ENCODE results near the gene OR52K1.

The OR52K1 gene

DNA sequence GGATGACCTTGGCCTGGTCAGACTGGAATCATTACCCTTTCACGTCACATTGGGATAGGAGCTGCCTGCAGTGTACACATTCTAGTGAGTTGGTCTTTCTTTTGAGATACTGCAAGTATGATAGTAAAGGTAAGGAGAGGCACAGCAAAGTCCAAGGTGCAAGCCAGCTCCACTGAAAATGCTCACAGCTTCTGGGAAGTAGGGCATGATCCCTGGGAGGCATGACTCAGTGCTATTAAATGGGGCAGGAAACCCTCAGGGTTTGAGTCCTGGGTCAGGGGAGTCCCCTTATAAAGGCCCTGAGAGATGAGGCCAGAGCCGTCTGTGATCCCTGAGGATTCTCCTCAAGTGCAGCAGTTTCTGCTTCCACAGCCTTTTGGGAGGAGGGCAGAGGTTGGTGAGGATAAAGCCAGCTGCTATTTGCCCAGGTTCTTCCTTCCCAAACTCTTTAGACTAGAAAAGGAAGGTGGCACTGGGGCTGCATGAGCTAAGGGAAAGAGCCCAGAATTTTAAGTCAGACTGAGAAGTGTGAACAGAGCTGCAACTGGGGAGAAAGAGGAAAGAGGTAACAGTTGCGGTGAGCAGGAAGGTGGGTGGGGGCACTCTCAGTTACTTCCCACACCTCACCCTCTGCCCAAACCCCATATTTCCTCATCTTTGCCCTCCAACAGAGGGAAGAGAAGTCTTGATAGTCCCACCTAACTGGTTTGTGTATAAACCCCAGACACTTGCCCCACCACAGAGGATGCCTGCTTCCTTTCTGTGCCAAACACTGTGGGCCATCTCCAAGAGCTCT lies 14.4 kb upstream of the OR52K1 start:
- H3K79me2 ChIP-seq (ENCODE audit: insufficient read depth, low read length), result no peaks in the 10 kb centered on the region
- H3K4me2 ChIP-seq (ENCODE audit: low read depth, low read length, poor library complexity, severe bottlenecking), result no peak overlapping the region
- TF ChIP-seq, protein P1, sequence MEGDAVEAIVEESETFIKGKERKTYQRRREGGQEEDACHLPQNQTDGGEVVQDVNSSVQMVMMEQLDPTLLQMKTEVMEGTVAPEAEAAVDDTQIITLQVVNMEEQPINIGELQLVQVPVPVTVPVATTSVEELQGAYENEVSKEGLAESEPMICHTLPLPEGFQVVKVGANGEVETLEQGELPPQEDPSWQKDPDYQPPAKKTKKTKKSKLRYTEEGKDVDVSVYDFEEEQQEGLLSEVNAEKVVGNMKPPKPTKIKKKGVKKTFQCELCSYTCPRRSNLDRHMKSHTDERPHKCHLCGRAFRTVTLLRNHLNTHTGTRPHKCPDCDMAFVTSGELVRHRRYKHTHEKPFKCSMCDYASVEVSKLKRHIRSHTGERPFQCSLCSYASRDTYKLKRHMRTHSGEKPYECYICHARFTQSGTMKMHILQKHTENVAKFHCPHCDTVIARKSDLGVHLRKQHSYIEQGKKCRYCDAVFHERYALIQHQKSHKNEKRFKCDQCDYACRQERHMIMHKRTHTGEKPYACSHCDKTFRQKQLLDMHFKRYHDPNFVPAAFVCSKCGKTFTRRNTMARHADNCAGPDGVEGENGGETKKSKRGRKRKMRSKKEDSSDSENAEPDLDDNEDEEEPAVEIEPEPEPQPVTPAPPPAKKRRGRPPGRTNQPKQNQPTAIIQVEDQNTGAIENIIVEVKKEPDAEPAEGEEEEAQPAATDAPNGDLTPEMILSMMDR (IDR thresholded peaks at IDR 0.05; ENCODE audit: insufficient read depth, low read length, poor library complexity, severe bottlenecking), result no peak
- TF ChIP-seq EZH2phosphoT487 (conservative IDR thresholded peaks at IDR 0.05; ENCODE audit: low read length), result no peak
- H4K20me1 ChIP-seq (ENCODE audit: low read depth, low read length), result no peaks in the 10 kb centered on the region
- no peaks in the 10 kb centered on the region for H3K36me3 ChIP-seq (ENCODE audit: low read length)
- no peak overlapping the region for H3K4me3 ChIP-seq (ENCODE audit: insufficient read depth, low read length, poor library complexity, severe bottlenecking)
- H3K9me2 ChIP-seq (replicated peaks; ENCODE audit: insufficient read depth, low read length), result no peaks in the 10 kb centered on the region
- H3K27ac ChIP-seq (ENCODE audit: low read depth, low read length), result no peak overlapping the region
- no peaks in the 10 kb centered on the region for H3F3A ChIP-seq (ENCODE audit: insufficient read depth)
- H3K9ac ChIP-seq (ENCODE audit: low read length), result no peak overlapping the region
- H2AFZ ChIP-seq (ENCODE audit: low read depth, low read length, severe bottlenecking), result no peak overlapping the region
- no peaks in the 10 kb centered on the region for H3K27me3 ChIP-seq (ENCODE audit: low read length)
- no peaks in the 10 kb centered on the region for H3K9me3 ChIP-seq (ENCODE audit: insufficient read depth, low read length)

DNA sequence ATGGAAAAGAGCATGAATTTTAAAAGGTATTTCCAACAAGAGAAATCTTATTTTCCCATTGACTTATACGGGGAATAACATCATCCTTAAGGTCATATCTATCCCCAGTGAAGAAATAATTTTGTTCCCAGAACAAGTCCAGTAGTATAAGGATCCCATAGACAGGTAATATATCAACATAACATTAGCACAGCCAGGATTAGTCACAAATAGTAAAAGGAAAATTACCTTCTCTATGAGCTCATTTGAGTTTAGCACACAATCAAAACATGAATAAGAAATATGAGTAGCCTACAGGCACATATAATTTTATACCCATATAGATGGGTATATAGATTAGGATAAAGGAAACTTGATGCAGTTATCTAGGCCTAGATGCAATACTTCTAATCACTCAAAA lies 2.8 kb upstream of the OR52K1 start:
- no peaks in the 10 kb centered on the region for H3K9me2 ChIP-seq (replicated peaks; ENCODE audit: insufficient read depth, low read length)
- no peaks in the 10 kb centered on the region for H3F3A ChIP-seq (ENCODE audit: insufficient read depth)

GRCh38 chr11:4480577-4481239 lies 1.7 kb upstream of the OR52K1 start:
- Histone ChIP-seq H4K20me1 (ENCODE audit: low read depth, low read length) (no peaks in the 10 kb centered on the region), H3K36me3 (ENCODE audit: low read length) (no peaks in the 10 kb centered on the region), H3F3A (ENCODE audit: insufficient read depth) (no peaks in the 10 kb centered on the region), H3K4me2 (ENCODE audit: low read depth, low read length, poor library complexity, severe bottlenecking) (no peak overlapping the region), H2AFZ (ENCODE audit: low read depth, low read length, severe bottlenecking) (no peak overlapping the region), H3K79me2 (ENCODE audit: insufficient read depth, low read length) (no peaks in the 10 kb centered on the region), H3K9me2 (replicated peaks; ENCODE audit: insufficient read depth, low read length) (no peaks in the 10 kb centered on the region), H3K27me3 (ENCODE audit: low read length) (no peaks in the 10 kb centered on the region), H3K9ac (ENCODE audit: low read length) (no peak overlapping the region), H3K9me3 (ENCODE audit: insufficient read depth, low read length) (no peaks in the 10 kb centered on the region), H3K4me3 (ENCODE audit: insufficient read depth, low read length, poor library complexity, severe bottlenecking) (no peak overlapping the region), H3K27ac (ENCODE audit: low read depth, low read length) (no peak overlapping the region)
- TF ChIP-seq, protein P1 (IDR thresholded peaks at IDR 0.05; ENCODE audit: insufficient read depth, low read length, poor library complexity, severe bottlenecking), result no peak
- TF ChIP-seq EZH2phosphoT487 (conservative IDR thresholded peaks at IDR 0.05; ENCODE audit: low read length), result no peak

More for the DNA sequence above, 2.8 kb upstream of the OR52K1 start:
- Histone ChIP-seq H3K9me3 (ENCODE audit: insufficient read depth, low read length) (no peaks in the 10 kb centered on the region), H3K79me2 (ENCODE audit: insufficient read depth, low read length) (no peaks in the 10 kb centered on the region), H3K4me2 (ENCODE audit: low read depth, low read length, poor library complexity, severe bottlenecking) (no peak overlapping the region), H3K27me3 (ENCODE audit: low read length) (no peaks in the 10 kb centered on the region), H3K4me3 (ENCODE audit: insufficient read depth, low read length, poor library complexity, severe bottlenecking) (no peak overlapping the region), H2AFZ (ENCODE audit: low read depth, low read length, severe bottlenecking) (no peak overlapping the region), H4K20me1 (ENCODE audit: low read depth, low read length) (no peaks in the 10 kb centered on the region), H3K36me3 (ENCODE audit: low read length) (no peaks in the 10 kb centered on the region), H3K9ac (ENCODE audit: low read length) (no peak overlapping the region), H3K27ac (ENCODE audit: low read depth, low read length) (no peak overlapping the region)
- TF ChIP-seq, protein P1 (IDR thresholded peaks at IDR 0.05; ENCODE audit: insufficient read depth, low read length, poor library complexity, severe bottlenecking), result no peak
- no peak for TF ChIP-seq EZH2phosphoT487 (conservative IDR thresholded peaks at IDR 0.05; ENCODE audit: low read length)
